ENCODE data around the gene PLCL2. TPM values are rescaled to one million over a fixed set of nuclear protein-coding genes. Genes with fewer than 3 reads are reported as not detected.

The PLCL2 gene
- total and polyA plus RNA-seq, 2 donors (not counting 3 experiments of a cell fraction or from before 2014, with no cell fraction given), result 2.3 to 10.7 TPM

GRCh38 chr3:17013571-17013970, 128.8 kb downstream of the PLCL2 start:
- Histone ChIP-seq H3K27ac (ENCODE audit: insufficient read depth, low read depth, low read length) (no peak overlapping the region), H3K27me3 (ENCODE audit: control insufficient read depth in 2 of 2, insufficient read depth in 2 of 2, low read length in 2 of 2) (no peaks in the 10 kb centered on the region), H2AFZ (ENCODE audit: low read depth, low read length) (no peak overlapping the region), H3K36me3 (ENCODE audit: control insufficient read depth in 2 of 2, extremely low read depth in 1 of 2, insufficient read depth in 2 of 2, low read length in 2 of 2) (no peaks in the 10 kb centered on the region), H3K4me3 (replicated peaks in 1 of 3; ENCODE audit: insufficient read depth in 1 of 3, low read depth in 1 of 3, low read length in 3 of 3) (no peak overlapping the region), H3K4me2 (ENCODE audit: insufficient read depth, low read length) (no peak overlapping the region), H3K9me1 (replicated peaks; ENCODE audit: control insufficient read depth, extremely low read depth, insufficient read depth, low read length) (no peaks in the 10 kb centered on the region), H3K9ac (replicated peaks; ENCODE audit: extremely low read depth, insufficient read depth, low read length) (no peak overlapping the region), H3K4me1 (ENCODE audit: control insufficient read depth, extremely low read depth, insufficient read depth, low read length) (no peaks in the 10 kb centered on the region), H3K79me2 (ENCODE audit: control insufficient read depth, insufficient read depth, low read length) (no peaks in the 10 kb centered on the region), H3K9me3 (replicated peaks; ENCODE audit: control insufficient read depth, insufficient read depth, low read length) (no peaks in the 10 kb centered on the region), H4K20me1 (replicated peaks; ENCODE audit: control insufficient read depth, extremely low read depth, insufficient read depth, low read length) (no peaks in the 10 kb centered on the region)
- DNase-seq (ENCODE audit: low read depth, low spot score) (no peak), FAIRE-seq (no peak)
- intact Hi-C loops (cut with micrococcal nuclease) (no loop called here), dilution Hi-C loops (cut with MboI; ENCODE audit: extremely low pct_ligation_motif_present, low sequenced_read_pairs) (no loop called here)
- no TSS peak for BruUV-seq (replicated peaks)
- CTCF ChIA-PET, result no interaction called here
- POLR2A ChIA-PET, result no interaction called here
- TF ChIP-seq CTCF (IDR thresholded peaks at IDR 0.05; ENCODE audit: extremely low read depth in 1 of 2, insufficient read depth in 1 of 2, low read depth in 1 of 2, low read length in 2 of 2) (no peak), POLR2A (IDR thresholded peaks at IDR 0.05; ENCODE audit: low read depth, low read length) (no peak), FOS (IDR thresholded peaks at IDR 0.05; ENCODE audit: borderline replicate concordance, insufficient read depth, low read length) (no peak), MAX (IDR thresholded peaks at IDR 0.05; ENCODE audit: insufficient read depth, insufficient read length) (no peak), EZH2 (IDR thresholded peaks at IDR 0.05; ENCODE audit: borderline replicate concordance, low read depth, low read length, severe bottlenecking) (no peak), MYC (IDR thresholded peaks at IDR 0.05; ENCODE audit: low read depth, low read length) (no peak), JUN (IDR thresholded peaks at IDR 0.05; ENCODE audit: borderline replicate concordance, insufficient read depth, insufficient read length, low read depth) (no peak), GATA2 (IDR thresholded peaks at IDR 0.05; ENCODE audit: insufficient read depth, insufficient read length, low read depth, low read length) (no peak), POLR2AphosphoS5 (IDR thresholded peaks at IDR 0.05; ENCODE audit: insufficient read depth, low read depth, low read length) (no peak)
